HG03045 (cell line): Measurements from ENCODE around the gene LRRC32.

Experiments
- ATAC-seq: cut with Tn5 transposase; IDR thresholded peaks from one replicate; pipeline ENCODE4 v1.9.1; 2021; ENCODE audit warnings: mild to moderate bottlenecking, moderate library complexity; ENCODE audit not compliant: unreplicated experiment

The LRRC32 gene

GRCh38 chr11:76699451-76700091 lies 29.0 kb upstream of the LRRC32 start:
- no peak for ATAC-seq

DNA sequence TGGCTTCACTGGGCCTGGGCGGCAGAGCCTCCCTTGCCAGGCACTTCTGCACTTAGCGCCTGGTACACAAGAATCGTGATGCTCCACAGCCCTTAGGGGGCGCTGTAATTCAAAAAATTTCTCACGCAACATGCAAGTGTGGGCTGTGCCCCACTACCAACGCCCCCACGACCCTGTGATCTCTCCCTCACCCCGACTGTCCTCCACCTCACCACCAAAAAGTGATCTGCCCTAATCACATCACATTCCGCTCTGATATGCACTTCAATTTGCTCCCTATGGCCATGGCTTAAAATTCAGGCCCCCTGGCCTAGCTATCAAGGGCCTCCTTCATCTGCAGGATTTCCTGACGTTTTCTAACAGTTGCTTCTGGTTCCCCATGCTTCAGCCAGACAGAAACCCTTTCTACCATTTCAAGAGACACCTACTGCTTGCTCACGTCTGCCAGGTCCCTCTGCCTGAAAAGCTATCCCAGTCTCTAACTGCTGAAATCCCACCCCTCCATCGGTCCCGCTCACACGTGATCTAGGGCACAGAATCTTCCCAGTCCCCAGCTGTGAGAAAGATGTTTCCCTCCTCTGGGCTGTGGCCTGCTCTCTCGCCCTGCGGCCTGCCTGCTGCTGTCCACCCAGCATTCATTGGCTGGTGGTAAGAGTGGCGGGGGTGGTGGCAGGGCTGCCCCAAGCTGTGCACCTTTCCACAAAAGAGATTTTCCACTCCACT lies 27.9 kb upstream of the LRRC32 start:
- no peak for ATAC-seq

- no peak for ATAC-seq
Measured at GRCh38 chr11:76696756-76697155, 26.2 kb upstream of the LRRC32 start.

- ATAC-seq: no peak
Measured at GRCh38 chr11:76695771-76696170, 25.2 kb upstream of the LRRC32 start.

DNA sequence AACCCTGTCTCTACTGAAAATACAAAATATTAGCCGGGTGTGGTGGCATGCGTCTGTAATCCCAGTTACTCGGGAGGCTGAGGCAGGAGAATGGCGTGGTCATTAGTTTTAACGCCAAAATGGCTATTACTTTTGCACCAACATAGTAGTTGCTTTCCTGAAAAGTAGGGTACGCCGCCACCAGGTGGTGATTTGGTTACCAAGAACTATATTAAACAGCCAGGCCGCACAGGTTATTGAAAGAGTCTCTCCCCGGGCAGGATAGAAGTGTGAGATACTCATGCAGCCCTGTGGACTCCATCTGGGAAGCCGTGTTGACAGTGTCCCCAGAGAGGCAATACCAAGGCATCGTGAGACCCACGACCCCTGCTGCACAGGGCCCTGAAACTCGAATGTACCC lies 24.6 kb upstream of the LRRC32 start:
- ATAC-seq: no peak

GRCh38 chr11:76694664-76695063 lies 24.1 kb upstream of the LRRC32 start:
- no peak for ATAC-seq

GRCh38 chr11:76693806-76694205 lies 23.3 kb upstream of the LRRC32 start:
- no peak for ATAC-seq

GRCh38 chr11:76692956-76693355 lies 22.4 kb upstream of the LRRC32 start:
- no peak for ATAC-seq

- no peak for ATAC-seq
Measured at GRCh38 chr11:76691655-76692054, 21.1 kb upstream of the LRRC32 start.

DNA sequence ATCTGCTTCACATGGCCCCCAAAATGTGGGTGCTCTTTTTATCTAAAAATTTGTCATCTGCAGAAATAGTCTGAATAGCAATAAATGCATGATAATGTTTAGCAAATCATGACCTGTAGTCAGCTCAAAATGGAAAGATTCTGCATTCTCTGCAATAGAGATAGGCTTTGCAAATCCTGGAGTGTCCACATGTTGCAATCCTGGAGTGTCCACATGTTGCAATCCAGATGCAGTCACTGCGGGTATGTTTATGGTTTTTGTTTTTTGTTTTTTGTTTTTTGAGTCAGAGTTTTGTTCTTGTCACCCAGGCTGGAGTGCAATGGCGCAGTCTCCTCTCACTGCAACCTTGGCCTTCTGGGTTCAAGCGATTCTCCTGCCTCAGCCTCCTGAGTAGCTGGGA lies 20.2 kb upstream of the LRRC32 start:
- no peak for ATAC-seq

DNA sequence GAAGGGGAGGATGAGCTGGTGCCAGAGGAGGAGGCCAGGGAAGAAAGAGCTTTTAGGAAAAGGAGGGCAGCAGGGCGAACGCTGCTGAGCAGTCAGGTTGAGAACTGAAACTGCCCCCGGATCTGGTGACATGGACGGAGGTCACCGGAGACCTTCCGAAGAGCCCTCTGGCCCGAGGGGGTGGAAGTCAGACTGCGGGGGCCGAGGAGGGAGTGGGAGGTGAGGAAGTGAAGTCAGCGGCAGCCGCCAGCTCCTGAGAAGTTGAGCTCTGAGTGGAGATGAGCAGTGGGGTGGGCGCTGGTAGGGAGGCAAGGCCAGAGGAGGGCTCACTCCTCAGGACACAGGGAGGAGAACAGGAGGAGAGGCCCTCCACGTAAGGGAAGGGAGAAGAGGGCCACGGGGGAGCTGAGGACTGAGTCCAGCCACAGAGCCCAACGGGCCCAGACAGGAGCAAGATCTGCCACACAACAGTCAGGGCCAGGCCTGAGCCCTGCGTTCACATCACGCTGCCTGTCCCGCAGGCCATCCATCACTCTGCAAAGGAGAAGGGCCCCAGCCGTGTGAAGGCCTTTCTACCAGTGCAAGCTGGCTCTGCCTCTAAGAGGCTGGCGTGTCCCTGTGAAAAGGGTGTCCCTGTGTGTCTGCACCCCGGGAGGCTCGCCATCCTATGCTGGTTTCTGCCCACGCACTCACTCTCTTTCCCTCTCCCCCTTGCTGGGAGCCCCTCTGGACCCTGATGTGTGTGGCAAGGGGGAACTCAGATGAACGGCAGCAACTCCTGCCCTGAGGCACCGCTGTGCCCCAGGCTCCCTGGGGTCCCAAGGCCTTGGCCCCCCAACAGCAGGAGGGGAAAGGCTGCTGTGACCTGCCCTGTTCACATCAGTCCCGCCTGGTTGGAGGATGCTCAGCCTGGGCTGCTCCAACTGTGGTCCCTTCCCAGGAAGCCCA lies 19.0 kb upstream of the LRRC32 start:
- ATAC-seq: no peak

- ATAC-seq: no peak
Measured at GRCh38 chr11:76688146-76688545, 17.6 kb upstream of the LRRC32 start.

DNA sequence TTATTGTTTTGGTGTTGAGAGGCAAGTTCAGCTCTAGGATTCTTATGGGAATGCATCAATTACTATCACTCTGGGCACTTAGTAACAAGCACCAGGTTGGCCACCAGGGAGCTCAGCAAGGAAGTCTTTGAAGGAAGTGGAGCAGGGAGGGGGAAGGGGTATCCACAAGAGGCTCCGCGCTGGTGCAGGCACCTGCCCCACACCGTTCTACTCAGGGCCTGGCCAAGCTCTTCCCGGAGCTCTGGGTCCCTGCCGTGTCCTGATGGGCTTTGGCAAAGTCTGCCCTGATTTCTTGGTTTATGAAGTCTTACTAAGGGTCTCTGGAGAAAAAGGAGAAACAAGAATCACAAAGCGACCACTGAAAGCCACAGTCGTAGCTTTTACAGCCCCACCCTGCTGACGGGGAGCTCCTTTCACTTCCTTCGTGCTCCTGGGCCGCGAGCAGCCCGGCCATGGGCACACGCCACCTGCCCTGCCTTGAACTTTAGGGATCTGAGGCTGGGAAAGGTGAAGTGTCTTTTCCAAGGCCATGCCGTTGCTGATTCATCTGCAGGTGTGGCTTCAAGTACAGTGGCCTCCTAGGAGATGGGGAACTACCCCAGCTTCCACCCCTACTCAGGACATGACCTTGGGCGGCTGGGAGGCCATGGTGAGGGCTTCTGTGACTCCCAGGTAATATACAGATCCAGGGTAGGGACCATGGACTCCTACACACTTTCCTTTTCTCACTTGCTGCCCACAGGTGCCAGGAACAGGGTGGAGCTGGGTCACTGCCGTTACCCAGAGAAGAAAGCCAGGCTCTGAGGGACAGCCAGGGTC lies 15.9 kb upstream of the LRRC32 start:
- no peak for ATAC-seq

GRCh38 chr11:76685831-76686230 lies 15.3 kb upstream of the LRRC32 start:
- ATAC-seq: no peak

DNA sequence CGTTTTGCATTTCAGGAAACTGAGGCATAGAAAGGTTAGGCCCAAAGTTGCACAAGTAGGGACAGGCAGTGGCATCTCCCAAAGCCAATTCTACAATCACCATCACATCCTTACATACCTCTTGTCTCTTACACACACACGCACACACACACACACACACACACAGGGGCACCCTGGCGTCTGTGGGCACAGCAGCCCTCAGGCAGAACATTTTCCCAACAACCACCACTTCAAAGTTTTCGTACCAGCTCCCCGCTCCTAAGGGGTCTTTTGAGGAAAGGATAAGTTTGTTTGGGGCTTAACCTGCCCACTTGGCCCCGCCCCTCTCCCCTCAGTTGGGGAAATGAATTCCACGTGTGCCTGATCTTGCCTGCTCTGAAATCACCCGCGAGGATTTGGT lies 14.7 kb upstream of the LRRC32 start:
- no peak for ATAC-seq

- no peak for ATAC-seq
Measured at GRCh38 chr11:76684516-76684915, 14.0 kb upstream of the LRRC32 start.

DNA sequence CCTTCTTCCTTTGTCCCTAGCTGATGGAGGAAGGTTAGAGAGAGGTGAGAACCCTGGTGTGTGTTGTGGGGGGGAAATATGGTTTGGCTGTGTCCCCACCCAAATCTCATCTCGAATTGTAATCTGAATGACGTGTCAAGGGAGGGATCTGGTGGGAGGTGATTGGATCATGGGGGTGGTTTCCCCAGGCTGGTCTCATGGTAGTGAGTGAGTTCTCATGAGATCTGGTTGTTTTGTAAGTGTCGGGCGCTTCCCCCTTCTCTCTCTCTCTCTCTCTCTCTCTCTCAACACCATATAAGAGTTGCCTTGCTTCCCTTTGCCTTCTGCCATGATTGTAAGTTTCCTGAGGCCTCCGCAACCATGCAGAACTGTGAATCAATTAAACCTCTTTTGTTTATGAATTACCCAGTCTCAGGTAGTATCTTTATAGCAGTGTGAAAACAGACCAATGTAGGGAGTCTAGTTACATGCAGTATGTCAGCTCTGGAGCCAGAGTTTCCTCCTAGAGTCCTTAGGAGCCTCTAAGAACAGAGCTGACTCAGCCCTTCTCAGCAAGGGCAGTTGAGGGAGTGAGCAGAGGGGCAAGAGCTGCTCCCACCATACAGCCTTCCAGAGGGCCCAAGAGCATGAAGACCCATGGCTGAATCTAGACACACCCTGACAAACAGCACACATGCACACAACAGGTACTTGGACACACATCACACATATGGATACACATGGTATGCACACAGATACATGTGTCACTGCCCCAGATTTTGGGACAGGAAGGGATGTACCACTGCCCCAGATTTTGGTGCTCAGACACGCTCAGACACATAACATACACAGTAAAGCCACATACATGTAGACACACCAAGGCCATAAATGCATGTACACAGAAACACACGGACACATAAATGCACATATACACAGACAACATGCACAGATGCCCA lies 12.9 kb upstream of the LRRC32 start:
- ATAC-seq: no peak

DNA sequence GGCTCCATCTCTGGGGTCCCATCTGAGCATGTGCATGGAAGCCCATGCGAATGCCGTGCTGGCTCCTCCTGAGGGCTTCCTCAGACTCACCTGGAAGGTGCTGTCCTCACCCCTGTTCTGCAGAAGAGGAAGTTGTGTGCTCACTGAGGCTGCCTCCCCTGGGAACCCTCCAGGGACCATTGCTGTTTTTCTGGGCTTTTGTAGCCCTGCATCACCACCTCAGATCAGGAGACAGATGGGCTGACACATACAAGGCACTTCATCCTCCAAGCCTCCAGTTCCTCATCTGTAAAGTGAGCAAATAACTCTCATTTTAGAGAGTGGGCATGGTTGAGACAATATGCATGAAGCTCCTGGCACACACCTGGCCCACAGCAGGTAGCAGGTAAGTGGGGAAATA lies 12.1 kb upstream of the LRRC32 start:
- ATAC-seq: no peak

GRCh38 chr11:76682106-76682505 lies 11.6 kb upstream of the LRRC32 start:
- no peak for ATAC-seq
